ENCODE results near the gene FNDC11. TPM values are rescaled to one million over a fixed set of nuclear protein-coding genes. Genes with fewer than 3 reads are reported as not detected.

FNDC11 gene
- total and polyA plus RNA-seq, 8 donors, result 0.23 to 0.84 (median 0.67) TPM

- peak; percentile 83 to 95 (median 90) for DNase-seq
- Histone ChIP-seq H3K4me3 (peak within 1 kb of the TSS; percentile 83 to 86), H3K9me3 (peaks cover 0 to 9% of the 10 kb centered on the region in 2 donors), H3K4me1 (peaks cover 11 to 32% of the 10 kb centered on the region in 2 donors), H3K27me3 (peaks cover 0 to 14% of the 10 kb centered on the region in 2 donors), H3K27ac (peak within 1 kb of the TSS; percentile 86 to 95), H3K36me3 (peaks cover 0 to 19% of the 10 kb centered on the region in 2 donors)
- intact Hi-C loops (cut with DNase I), result no loop called here
- ATAC-seq, result peak; percentile 91
- no peak for TF ChIP-seq CTCF (IDR thresholded peaks at IDR 0.05)
Measured at GRCh38 chr20:63520504-63520933, 33.4 kb upstream of the FNDC11 start, which contains the start of gene PPDPF. Gene PPDPF, plus strand, starts transcription at chr20:63520765. Its CDS starts 544 bp downstream, at chr20:63521309.

- intact Hi-C loops (cut with DNase I), result no loop called here
- Histone ChIP-seq H3K4me3 (peak overlapping the region; percentile 83 to 86), H3K4me1 (peaks cover 11 to 36% of the 10 kb centered on the region in 2 donors), H3K9me3 (peaks cover 0 to 9% of the 10 kb centered on the region in 2 donors), H3K27ac (peak overlapping the region; percentile 86 to 95), H3K27me3 (peaks cover 0 to 14% of the 10 kb centered on the region in 2 donors), H3K36me3 (peaks cover 0 to 19% of the 10 kb centered on the region in 2 donors)
- DNase-seq (peak; percentile 72 to 92 (median 86)), ATAC-seq (peak; percentile 79)
- no peak for TF ChIP-seq CTCF (IDR thresholded peaks at IDR 0.05)
Measured at GRCh38 chr20:63520934-63521601, 32.9 kb upstream of the FNDC11 start.

GRCh38 chr20:63521602-63522001, 32.4 kb upstream of the FNDC11 start:
- H3K4me3 ChIP-seq, result peak overlapping the region; percentile 83 to 86
- no peak for TF ChIP-seq CTCF (IDR thresholded peaks at IDR 0.05)
- peaks cover 0 to 9% of the 10 kb centered on the region in 2 donors for H3K9me3 ChIP-seq
- intact Hi-C loops (cut with DNase I), result no loop called here
- DNase-seq (peak in 1 of 4 donors; percentile 78), ATAC-seq (no peak)
- H3K27ac ChIP-seq, result no peak overlapping the region
- H3K27me3 ChIP-seq, result peaks cover 0 to 14% of the 10 kb centered on the region in 2 donors
- peaks cover 0 to 19% of the 10 kb centered on the region in 2 donors for H3K36me3 ChIP-seq
- H3K4me1 ChIP-seq, result peaks cover 11 to 36% of the 10 kb centered on the region in 2 donors

- intact Hi-C loops (cut with DNase I), result no loop called here
- DNase-seq (peak in 1 of 4 donors; percentile 33), ATAC-seq (no peak)
- TF ChIP-seq CTCF (IDR thresholded peaks at IDR 0.05), result no peak
- Histone ChIP-seq H3K4me3 (peak overlapping the region; percentile 83 to 86), H3K36me3 (peaks cover 0 to 19% of the 10 kb centered on the region in 2 donors), H3K27me3 (peaks cover 0 to 14% of the 10 kb centered on the region in 2 donors), H3K9me3 (peaks cover 0 to 9% of the 10 kb centered on the region in 2 donors), H3K27ac (no peak overlapping the region), H3K4me1 (peaks cover 11 to 36% of the 10 kb centered on the region in 2 donors)
Measured at GRCh38 chr20:63522091-63522868, 31.7 kb upstream of the FNDC11 start.
